ENCODE data around the gene LGI4.
"Not testable (repeated sequence)": the region's sequence is repeated elsewhere in the genome, so short reads cannot be mapped to it uniquely, and the experiment has no call there.

Gene LGI4

DNA sequence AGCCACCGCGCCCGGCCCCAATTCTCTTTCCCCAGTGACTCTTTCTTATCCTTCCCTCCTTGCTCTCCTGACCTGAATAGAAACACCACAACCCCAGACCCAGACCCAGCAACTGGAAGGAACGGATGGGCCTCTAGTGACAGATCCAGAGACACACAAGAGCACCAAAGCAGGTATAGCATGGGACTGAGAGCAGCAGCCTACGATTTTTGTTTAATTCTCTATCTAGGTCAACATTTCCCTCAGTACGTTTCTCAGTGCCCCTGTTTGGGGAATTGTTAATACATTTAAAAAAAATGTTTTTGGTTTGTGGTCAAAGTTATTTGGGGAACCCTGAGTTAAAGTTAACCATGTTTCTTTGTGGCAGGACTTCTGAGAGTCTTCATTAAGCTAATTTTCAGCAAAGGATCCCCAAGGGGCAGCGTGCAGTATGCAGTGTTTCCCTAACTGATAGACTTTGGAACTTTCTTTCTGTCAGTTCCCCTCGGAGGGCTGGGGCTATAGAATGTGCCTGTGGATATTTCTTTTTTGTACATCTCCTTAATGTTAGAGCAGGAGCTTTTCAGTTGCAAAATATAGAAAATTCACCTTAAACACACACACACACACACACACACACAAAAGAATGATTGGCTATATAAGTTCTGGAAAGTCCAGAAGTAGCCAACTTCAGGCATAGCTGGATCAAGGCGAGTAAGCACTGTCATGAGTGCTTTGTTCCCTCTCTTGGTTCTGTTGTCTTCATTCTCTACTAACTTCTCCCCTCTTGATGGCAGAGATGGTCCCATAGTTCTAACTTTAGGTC lies 26.0 kb upstream of the LGI4 start:
- no peak for DNase-seq

GRCh38 chr19:35159606-35160005 lies 24.7 kb upstream of the LGI4 start:
- no peak for DNase-seq

GRCh38 chr19:35157431-35157830 lies 22.6 kb upstream of the LGI4 start:
- no peak for DNase-seq

DNA sequence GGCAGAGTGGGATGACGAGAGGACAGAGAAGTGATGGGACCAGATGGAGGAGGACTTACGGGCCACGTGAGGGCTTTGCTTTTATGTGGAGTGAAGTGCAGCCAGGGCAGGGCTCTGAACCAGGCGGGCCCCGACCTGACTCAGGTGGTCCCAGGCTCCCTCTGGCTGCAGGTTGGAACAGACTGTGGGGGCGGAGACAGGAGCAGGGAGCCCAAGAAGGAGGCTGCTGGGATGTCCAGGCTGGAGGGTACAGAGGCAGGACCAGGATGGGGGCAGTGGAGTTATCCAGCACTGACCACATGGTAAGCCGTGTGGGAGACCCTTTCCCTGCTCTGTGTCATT lies 21.8 kb upstream of the LGI4 start:
- no peak for DNase-seq

DNA sequence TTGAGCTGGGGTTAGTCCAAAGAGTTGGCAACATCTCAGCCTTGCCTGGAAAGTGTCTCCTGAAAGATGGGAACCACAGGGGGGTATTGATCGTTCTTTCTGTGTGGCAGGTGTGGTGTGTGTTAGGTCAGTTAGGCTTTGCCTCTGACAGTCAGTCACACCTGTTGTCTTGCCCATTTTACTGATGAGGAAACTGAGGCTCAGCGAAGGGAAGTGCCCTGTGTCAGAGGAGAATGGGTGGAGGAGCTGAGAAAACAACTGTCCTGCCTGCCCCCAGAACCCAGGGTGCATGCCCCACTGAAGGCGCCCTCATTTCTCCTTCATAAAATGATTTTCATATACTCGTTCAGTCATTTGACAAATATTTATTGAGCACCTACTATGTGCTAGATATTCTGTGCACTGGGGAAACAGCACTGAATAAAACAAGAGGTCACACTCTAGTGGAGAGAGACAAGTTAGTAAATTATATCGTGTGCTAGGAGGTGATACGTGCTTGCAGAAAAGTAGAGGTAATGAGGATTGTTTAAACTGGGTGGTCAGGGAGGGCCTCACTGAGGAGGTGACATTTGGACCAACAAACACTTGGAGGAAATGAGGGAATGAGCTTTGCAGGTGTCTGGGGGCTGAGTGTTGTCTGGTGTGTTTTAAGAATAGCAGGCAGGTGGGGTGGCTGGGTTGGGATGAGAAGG lies 21.3 kb upstream of the LGI4 start:
- no peak for DNase-seq

DNA sequence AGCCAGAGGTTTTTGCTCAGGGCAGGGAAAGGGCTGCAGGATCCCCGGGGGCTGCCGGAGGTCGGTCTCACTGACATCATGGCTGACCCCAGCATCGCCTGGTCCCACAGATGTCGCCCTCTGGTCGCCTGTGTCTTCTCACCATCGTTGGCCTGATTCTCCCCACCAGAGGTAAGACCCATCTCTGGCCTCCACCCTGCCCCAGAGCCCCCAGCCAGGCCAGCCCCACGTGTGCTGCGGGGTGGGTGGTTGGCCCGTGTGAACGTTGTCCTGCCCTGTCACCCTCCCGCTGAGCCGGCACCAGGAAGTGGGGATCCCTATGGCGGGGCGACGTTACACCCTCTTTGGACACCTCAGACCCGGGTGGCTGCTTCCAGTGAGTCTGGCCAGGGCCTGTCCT lies 20.6 kb upstream of the LGI4 start:
- peak in 1 of 2 donors; percentile 30 for DNase-seq

DNA sequence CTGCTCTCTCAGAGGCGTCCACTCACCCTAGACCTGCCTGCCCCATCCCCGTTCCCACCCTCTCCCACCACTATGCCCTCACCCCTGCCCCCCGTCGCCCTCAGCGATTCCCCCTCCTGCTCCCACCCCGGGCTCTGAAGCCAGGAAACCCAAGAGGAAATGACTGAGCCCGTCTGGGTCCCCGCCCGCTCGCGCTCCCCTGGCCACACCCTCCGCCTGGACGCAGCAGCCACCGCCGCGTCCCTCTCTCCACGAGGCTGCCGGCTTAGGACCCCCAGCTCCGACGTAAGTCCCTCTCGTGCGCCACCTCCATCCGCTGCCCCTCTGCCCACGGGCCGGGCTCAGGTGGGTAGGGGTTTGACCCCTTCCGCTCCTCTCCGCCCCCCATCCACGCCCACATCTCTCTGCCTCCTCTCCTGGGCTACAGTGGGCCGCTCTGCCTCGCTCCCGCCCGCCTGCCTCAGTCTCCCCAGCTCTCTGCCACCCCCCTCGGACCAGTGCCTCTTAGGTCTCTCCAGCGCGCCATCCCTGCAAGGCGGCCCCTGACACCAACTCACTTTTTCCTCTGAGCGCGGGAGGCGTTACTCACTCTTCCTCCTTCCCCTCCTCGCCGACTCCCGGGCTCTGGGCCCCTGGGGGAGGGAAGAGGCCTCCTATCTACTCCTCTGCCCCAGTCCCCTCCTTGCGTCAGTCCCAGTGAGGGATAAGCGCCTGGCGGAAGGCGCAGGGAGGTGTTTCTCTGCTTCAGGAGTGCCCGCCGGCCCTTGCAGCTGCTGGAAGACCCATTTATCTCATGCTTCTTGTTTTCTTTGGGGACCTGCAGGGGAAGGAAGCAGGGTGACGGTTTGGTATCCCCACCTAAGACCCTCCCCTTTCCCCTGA lies 19.9 kb upstream of the LGI4 start, which contains the start of gene FXYD5:
TSS of gene FXYD5 (plus strand) at position 211 of the 882 bp plus-strand sequence. CDS start 816 bp downstream, outside the sequence.
- DNase-seq: peak; percentile 70 to 76

GRCh38 chr19:35153701-35154524 lies 19.1 kb upstream of the LGI4 start:
- DNase-seq: peak; percentile 79 to 80

GRCh38 chr19:35153129-35153522 lies 18.3 kb upstream of the LGI4 start:
- DNase-seq: not testable (repeated sequence)

DNA sequence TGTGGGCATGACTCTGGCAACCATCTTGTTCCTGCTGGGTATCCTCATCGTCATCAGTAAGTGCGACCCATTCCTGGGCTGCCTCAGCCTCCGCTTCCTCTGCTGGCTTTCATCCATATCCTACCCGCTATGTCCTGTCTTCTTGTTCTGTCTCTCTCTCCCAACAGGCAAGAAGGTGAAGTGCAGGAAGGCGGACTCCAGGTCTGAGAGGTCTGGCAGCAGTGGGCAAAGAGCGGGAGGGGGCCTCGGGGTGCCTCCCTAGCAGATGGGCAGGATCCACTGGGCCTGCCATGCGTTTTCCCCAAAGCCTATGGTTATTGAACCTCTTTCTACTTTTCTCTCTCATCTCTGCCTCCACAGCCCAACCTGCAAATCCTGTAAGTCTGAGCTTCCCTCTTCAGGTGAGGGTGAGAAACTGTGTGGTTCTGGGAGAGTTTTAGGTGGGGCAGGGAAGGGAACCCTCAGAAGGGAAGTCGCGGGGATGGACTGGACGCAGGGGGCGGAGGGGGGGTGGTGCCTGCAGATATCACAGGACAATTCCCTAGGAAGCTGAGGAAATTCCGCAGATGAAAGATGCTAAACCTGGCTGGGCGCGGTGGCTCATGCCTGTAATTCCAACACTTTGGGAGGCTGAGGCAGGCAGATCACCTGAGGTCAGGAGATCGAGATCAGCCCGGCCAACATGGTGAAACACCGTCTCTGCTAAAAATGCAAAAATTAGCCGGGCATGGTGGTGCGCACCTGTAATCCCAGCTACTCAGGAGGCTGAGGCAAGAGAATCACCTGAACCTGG lies 16.6 kb upstream of the LGI4 start:
- DNase-seq: no peak

DNA sequence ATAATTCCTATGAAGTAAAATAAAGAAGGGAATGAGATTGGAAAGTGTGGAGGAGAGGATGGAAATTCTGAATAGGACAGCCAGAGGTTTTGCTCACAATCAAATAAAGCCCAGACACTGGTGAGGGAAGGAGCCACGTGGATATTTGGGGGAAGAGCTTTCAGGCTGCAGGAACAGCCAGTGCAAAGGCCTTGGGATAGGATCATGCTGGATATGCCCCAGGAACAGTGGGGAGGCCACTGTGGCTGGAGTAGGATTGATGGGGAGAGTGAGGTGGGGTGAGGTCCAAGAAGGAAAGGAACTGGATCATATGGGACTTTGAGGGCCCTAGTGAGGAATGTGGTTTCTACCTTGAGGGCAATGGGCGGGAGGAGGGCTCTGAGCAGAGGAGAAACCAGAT lies 15.6 kb upstream of the LGI4 start:
- no peak for DNase-seq

DNA sequence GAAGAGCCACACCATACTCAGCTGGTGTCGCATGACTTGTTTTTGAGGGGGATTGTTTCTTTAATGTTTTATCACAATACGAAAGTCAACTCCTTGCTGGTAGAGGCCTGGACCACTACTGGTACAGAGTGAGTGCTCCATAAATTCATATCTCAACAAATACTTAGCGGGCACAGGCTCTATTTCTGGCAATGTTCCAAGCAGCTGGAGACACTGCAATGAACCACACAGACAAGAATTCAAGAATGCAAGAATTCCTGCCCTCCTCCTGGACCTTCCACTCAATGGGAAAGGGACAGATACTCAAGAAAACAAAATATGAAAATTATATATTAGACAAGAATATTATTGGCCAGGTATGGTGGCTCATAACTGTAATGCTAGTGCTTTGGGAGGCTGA lies 14.6 kb upstream of the LGI4 start:
- DNase-seq: no peak

- peak in 1 of 2 donors; percentile 10 for DNase-seq
Measured at GRCh38 chr19:35146746-35147459, 12.0 kb upstream of the LGI4 start.

DNA sequence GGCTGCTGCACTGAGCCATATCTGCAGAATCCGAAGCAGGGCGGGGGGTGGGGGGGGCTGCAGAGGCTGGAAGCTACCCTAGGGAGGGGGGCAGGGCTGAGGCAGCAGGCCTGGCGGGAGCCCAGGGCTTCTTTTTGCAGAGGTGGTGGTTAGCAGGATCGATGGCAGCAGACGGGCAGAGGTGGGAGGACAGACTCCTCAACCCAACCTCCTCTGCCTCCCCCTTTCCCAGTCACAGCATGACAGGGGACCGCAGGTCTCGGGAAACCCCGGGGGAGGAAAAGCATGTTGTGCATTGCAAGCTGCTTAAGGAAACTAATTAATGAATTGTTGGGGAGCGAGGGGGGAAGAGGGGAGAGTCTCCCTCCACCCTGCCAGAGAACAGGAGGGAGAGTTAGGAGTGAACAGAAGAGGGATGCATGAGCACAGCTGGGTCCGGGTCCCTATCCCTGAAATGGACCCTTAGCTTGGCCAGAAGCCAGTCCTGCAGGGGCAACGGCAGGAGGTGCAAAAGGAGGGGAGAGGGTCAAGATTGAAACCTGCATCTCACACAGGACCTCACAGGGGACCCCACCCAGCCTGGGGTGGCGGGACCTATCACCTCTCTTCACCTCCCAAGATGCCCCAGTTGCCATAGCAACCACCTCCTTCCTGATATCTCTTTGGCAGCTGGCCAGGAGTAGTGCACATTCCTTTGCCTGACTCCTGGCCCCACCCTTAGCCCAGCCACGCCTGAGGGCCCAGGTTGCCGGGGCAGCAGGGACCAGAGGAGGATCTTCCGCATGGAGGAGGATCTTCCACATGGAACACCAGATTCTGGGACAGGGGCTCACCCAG lies 10.0 kb upstream of the LGI4 start:
- peak; percentile 42 to 64 for DNase-seq

GRCh38 chr19:35144259-35144599 lies 9.4 kb upstream of the LGI4 start:
- no peak for DNase-seq

DNA sequence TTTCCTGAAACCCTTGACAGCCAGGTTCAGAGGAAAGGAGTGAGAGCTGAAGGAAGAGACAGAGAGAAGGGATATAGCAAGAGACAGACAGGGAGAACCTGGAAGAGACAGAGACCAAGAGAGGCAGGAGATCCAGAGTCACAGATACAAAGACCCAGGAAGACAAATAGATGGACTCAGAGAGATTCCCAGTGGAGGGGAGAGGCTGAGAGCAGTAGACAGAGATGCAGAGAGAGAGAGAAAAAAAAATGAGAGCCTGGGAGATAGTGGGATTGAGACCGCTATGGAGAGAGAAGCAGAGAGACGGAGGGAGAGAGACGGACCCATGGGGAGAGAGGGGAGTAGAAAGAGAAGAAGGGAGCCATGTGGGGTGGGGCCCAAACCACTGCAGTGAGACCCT lies 9.0 kb upstream of the LGI4 start:
- DNase-seq: no peak

- DNase-seq: no peak
Measured at GRCh38 chr19:35143231-35143715, 8.4 kb upstream of the LGI4 start, which contains the start of gene FXYD7. Gene FXYD7 (plus strand): TSS chr19:35143255. CDS start chr19:35143334, 79 bp downstream.

DNA sequence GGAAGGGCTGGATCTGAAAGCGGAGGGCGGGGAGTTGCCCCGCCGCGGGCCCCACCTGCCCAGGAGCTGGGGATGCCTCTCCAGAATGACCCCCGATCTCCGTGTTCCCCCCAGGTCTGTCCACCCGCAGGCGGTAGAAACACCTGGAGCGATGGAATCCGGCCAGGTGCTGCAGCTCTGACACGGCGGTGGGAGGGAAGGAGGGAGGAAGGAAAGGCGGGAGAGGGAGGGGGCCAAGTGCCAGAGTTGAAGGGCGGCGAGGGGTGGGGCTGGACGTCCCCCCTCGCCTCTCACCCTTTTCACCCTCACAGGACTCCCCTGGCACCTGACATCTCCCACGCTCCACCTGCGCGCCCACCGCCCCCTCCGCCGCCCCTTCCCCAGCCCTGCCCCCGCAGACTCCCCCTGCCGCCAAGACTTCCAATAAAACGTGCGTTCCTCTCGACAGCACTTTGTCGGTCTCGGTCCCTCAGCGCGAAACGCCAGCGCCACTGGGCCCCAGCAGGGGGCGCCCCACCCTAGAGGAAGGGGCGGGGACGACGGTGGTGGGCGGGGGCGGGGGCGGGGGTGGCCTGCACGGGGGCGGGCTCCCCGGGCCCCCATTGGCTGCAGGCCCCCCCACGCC lies 7.9 kb upstream of the LGI4 start:
- peak; percentile 73 to 82 for DNase-seq

All from CD4-positive, alpha-beta T cell treated with Interleukin-1 beta for 1 hour (primary cell).